Measurements from ENCODE around the gene CNTN1.

Gene CNTN1

DNA sequence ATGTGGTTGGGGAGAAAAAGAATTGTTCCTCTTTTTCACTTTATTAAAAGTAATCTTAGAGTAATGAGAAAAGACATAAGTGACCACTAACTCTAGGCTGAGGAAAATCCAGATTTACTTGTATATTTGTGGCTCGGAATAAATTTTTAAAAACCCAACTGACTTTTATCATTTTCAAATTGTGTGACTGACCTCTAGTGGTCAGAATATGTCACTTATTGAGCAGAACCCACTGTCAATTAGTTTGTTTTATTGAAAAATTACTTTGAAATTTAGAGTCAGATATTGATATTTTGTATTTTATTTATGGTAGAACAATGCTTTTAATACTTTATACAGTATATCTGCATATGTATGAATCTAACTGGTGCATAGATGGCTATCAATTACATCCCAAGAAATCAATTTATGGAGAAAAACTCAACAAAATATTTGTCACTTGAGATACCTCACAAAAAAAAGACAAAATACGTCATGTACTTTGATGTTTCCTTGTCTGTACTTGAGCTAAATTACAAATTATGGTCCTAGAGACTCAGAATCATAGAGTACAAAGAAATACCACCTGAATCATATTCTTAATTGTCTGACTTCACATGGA lies 229.4 kb downstream of the CNTN1 start:
- TF ChIP-seq, protein P1, sequence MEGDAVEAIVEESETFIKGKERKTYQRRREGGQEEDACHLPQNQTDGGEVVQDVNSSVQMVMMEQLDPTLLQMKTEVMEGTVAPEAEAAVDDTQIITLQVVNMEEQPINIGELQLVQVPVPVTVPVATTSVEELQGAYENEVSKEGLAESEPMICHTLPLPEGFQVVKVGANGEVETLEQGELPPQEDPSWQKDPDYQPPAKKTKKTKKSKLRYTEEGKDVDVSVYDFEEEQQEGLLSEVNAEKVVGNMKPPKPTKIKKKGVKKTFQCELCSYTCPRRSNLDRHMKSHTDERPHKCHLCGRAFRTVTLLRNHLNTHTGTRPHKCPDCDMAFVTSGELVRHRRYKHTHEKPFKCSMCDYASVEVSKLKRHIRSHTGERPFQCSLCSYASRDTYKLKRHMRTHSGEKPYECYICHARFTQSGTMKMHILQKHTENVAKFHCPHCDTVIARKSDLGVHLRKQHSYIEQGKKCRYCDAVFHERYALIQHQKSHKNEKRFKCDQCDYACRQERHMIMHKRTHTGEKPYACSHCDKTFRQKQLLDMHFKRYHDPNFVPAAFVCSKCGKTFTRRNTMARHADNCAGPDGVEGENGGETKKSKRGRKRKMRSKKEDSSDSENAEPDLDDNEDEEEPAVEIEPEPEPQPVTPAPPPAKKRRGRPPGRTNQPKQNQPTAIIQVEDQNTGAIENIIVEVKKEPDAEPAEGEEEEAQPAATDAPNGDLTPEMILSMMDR (IDR thresholded peaks at IDR 0.05; ENCODE audit: borderline replicate concordance, control extremely low read depth, extremely low read depth, insufficient read depth, missing control alignments) = no peak
- in situ Hi-C loops (cut with MboI; ENCODE audit: low sequenced_read_pairs, unreplicated experiment) = loop anchor here (10.0 to 25.0 kb wide), 2 partner anchors 297 to 584 kb away; no protein-coding TSS in a partner anchor
- no peak for DNase-seq (ENCODE audit: low spot score)

GRCh38 chr12:40937891-40938290 lies 245.7 kb downstream of the CNTN1 start:
- in situ Hi-C loops (cut with MboI; ENCODE audit: low sequenced_read_pairs, unreplicated experiment) = loop anchor here (25.0 kb wide), 1 partner anchor 1074 kb away; no protein-coding TSS in a partner anchor
- no peak for DNase-seq (ENCODE audit: low spot score)
- TF ChIP-seq, protein P1 (IDR thresholded peaks at IDR 0.05; ENCODE audit: borderline replicate concordance, control extremely low read depth, extremely low read depth, insufficient read depth, missing control alignments) = no peak

GRCh38 chr12:40942326-40942725 lies 250.1 kb downstream of the CNTN1 start:
- in situ Hi-C loops (cut with MboI; ENCODE audit: low sequenced_read_pairs, unreplicated experiment) = loop anchor here (25.0 kb wide), 1 partner anchor 1070 kb away; no protein-coding TSS in a partner anchor
- TF ChIP-seq, protein P1 (IDR thresholded peaks at IDR 0.05; ENCODE audit: borderline replicate concordance, control extremely low read depth, extremely low read depth, insufficient read depth, missing control alignments) = no peak
- no peak for DNase-seq (ENCODE audit: low spot score)

DNA sequence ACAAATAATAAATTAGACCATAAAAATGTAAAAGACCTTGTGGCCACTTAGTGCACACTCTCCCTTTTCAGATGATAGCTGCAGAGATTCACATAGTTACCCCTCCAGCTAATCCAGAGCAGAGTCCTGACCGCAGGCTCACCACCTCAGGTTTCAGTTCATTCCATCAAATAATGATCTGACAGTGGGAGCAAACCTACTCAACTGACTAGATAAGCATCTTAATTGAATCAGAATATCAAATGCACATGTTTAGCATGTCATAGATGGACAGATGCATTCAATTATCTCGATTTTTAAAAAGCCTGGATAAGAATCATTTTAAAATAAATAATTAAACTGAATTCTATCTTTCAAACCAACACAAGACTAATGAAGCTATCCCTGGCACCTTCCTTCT lies 253.5 kb downstream of the CNTN1 start:
- DNase-seq (ENCODE audit: low spot score) = no peak
- in situ Hi-C loops (cut with MboI; ENCODE audit: low sequenced_read_pairs, unreplicated experiment) = loop anchor here (25.0 kb wide), 1 partner anchor 1067 kb away; no protein-coding TSS in a partner anchor
- TF ChIP-seq, protein P1 (IDR thresholded peaks at IDR 0.05; ENCODE audit: borderline replicate concordance, control extremely low read depth, extremely low read depth, insufficient read depth, missing control alignments) = no peak

- in situ Hi-C loops (cut with MboI; ENCODE audit: low sequenced_read_pairs, unreplicated experiment) = loop anchor here (25.0 kb wide), 1 partner anchor 1066 kb away; no protein-coding TSS in a partner anchor
Measured at GRCh38 chr12:40946612-40947194, 254.5 kb downstream of the CNTN1 start.

GRCh38 chr12:40947797-40948196 lies 255.6 kb downstream of the CNTN1 start:
- TF ChIP-seq, protein P1 (IDR thresholded peaks at IDR 0.05; ENCODE audit: borderline replicate concordance, control extremely low read depth, extremely low read depth, insufficient read depth, missing control alignments) = no peak
- in situ Hi-C loops (cut with MboI; ENCODE audit: low sequenced_read_pairs, unreplicated experiment) = loop anchor here (25.0 kb wide), 1 partner anchor 1065 kb away; no protein-coding TSS in a partner anchor
- no peak for DNase-seq (ENCODE audit: low spot score)

More at GRCh38 chr12:40946612-40947194, 254.5 kb downstream of the CNTN1 start:
- TF ChIP-seq, protein P1 (IDR thresholded peaks at IDR 0.05; ENCODE audit: borderline replicate concordance, control extremely low read depth, extremely low read depth, insufficient read depth, missing control alignments) = peak; percentile 32
- peak; percentile 7 for DNase-seq (ENCODE audit: low spot score)

All from GM13976 (cell line).